ENCODE measurements around the gene PWWP2B. TPM values are rescaled to one million over a fixed set of nuclear protein-coding genes. Genes with fewer than 3 reads are reported as not detected.

The PWWP2B gene
- total and polyA plus RNA-seq, 10 of the 15 experiments (the other 5 are each of a cell fraction or from before 2014, with no cell fraction given), result 0.04 to 0.87 (median 0.35) TPM; not detected in 4

DNA sequence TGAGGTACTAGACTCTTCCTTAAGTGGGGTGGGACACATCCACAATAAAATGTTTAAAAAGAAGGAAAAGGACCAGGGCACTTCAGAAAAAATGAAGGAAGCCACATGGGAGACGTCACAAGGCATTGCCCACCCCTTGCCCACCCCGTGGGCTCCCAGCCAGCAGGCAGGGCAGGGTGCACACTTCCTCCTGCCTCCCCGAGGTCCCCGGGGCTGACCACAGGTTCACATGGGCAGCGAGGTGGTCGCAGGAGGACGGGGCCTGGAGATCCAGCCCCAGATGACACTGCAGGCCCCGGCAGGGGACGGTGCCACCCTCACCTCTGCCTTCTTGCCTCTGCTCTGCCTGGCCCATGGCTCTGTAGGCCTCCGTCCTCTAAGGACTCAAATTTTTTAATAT is 45.6 kb downstream of the PWWP2B start:
- no TSS peak for BruUV-seq (replicated peaks)
- ChIA-PET RAD21 (ENCODE audit: unreplicated experiment) (no interaction called here), POLR2A (no interaction called here), CTCF (interaction anchor here (1.1 to 1.6 kb wide), 2 partner anchors 20 to 23 kb away, joined by 3 to 5 read pairs; no protein-coding TSS in a partner anchor), SMC1A (ENCODE audit: uncharacterized antibody, unreplicated experiment) (no interaction called here)
- H3K9me3 ChIP-seq (replicated peaks; ENCODE audit: control insufficient read depth, insufficient read depth, low read length), result no peaks in the 10 kb centered on the region
- WGBS (ENCODE audit: insufficient coverage, insufficient replicate concordance, low lambda C conversion rate, missing lambda C conversion rate), result 31% methylated on average over 10 of the region's 10 CpGs
- no peak overlapping the region for H3K4me3 ChIP-seq
- intact Hi-C loops (cut with micrococcal nuclease; ENCODE audit: unreplicated experiment) (no loop called here), in situ Hi-C loops (cut with MboI) (no loop called here)
- H3K27me3 ChIP-seq (replicated peaks in 1 of 2; ENCODE audit: control insufficient read depth in 2 of 2, insufficient read depth in 2 of 2, low read length in 1 of 2), result no peaks in the 10 kb centered on the region
- TF ChIP-seq ZZZ3 (IDR thresholded peaks at IDR 0.05; ENCODE audit: control insufficient read depth, insufficient read length, low read depth) (no peak), NR2C2 (IDR thresholded peaks at IDR 0.05; ENCODE audit: borderline replicate concordance, control insufficient read depth, insufficient read length, low read depth) (no peak), DPF2 (IDR thresholded peaks at IDR 0.05) (no peak), MYB (IDR thresholded peaks at IDR 0.05; ENCODE audit: borderline replicate concordance, low read depth, low read length) (no peak), ATF7 (IDR thresholded peaks at IDR 0.05; ENCODE audit: low read depth) (no peak), FOXM1 (IDR thresholded peaks at IDR 0.05; ENCODE audit: low read depth, low read length) (no peak), CREM (IDR thresholded peaks at IDR 0.05; ENCODE audit: low read depth) (no peak)
- TF ChIP-seq, protein P1, sequence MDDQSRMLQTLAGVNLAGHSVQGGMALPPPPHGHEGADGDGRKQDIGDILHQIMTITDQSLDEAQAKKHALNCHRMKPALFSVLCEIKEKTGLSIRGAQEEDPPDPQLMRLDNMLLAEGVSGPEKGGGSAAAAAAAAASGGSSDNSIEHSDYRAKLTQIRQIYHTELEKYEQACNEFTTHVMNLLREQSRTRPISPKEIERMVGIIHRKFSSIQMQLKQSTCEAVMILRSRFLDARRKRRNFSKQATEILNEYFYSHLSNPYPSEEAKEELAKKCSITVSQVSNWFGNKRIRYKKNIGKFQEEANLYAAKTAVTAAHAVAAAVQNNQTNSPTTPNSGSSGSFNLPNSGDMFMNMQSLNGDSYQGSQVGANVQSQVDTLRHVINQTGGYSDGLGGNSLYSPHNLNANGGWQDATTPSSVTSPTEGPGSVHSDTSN (IDR thresholded peaks at IDR 0.05; ENCODE audit: insufficient replicate concordance, low read depth, low read length), result no peak
- TF ChIP-seq, protein P2, sequence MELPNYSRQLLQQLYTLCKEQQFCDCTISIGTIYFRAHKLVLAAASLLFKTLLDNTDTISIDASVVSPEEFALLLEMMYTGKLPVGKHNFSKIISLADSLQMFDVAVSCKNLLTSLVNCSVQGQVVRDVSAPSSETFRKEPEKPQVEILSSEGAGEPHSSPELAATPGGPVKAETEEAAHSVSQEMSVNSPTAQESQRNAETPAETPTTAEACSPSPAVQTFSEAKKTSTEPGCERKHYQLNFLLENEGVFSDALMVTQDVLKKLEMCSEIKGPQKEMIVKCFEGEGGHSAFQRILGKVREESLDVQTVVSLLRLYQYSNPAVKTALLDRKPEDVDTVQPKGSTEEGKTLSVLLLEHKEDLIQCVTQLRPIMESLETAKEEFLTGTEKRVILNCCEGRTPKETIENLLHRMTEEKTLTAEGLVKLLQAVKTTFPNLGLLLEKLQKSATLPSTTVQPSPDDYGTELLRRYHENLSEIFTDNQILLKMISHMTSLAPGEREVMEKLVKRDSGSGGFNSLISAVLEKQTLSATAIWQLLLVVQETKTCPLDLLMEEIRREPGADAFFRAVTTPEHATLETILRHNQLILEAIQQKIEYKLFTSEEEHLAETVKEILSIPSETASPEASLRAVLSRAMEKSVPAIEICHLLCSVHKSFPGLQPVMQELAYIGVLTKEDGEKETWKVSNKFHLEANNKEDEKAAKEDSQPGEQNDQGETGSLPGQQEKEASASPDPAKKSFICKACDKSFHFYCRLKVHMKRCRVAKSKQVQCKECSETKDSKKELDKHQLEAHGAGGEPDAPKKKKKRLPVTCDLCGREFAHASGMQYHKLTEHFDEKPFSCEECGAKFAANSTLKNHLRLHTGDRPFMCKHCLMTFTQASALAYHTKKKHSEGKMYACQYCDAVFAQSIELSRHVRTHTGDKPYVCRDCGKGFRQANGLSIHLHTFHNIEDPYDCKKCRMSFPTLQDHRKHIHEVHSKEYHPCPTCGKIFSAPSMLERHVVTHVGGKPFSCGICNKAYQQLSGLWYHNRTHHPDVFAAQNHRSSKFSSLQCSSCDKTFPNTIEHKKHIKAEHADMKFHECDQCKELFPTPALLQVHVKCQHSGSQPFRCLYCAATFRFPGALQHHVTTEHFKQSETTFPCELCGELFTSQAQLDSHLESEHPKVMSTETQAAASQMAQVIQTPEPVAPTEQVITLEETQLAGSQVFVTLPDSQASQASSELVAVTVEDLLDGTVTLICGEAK (IDR thresholded peaks at IDR 0.05; ENCODE audit: borderline replicate concordance), result no peak
- no peak overlapping the region for H2AFZ ChIP-seq (ENCODE audit: control insufficient read depth, low read depth, low read length)
- no peak for ATAC-seq
- no peak for DNase-seq (ENCODE audit: low read depth, low spot score)
- no peak overlapping the region for H3K27ac ChIP-seq (ENCODE audit: control insufficient read depth, insufficient read depth)
- H3K36me3 ChIP-seq (ENCODE audit: control insufficient read depth in 2 of 2, insufficient read depth in 2 of 2, low read length in 1 of 2), result no peaks in the 10 kb centered on the region
- FAIRE-seq, result no peak
- no peaks in the 10 kb centered on the region for H4K20me1 ChIP-seq (ENCODE audit: control insufficient read depth, insufficient read depth)
- peaks cover 11% of the 10 kb centered on the region for H3K4me1 ChIP-seq (ENCODE audit: control insufficient read depth, insufficient read depth, low read length)
- H3K4me2 ChIP-seq (ENCODE audit: control insufficient read depth, insufficient read depth), result no peak overlapping the region
- no peaks in the 10 kb centered on the region for H3K79me2 ChIP-seq (ENCODE audit: control insufficient read depth, insufficient read depth, low read length)
- H3K9ac ChIP-seq (ENCODE audit: control insufficient read depth, insufficient read depth, low read length), result no peak overlapping the region
